ENCODE measurements around the gene PLPPR1. TPM values are rescaled to one million over a fixed set of nuclear protein-coding genes. Genes with fewer than 3 reads are reported as not detected.

The PLPPR1 gene
- polyA plus RNA-seq, 1 of the 3 experiments (the other 2 are of a cell fraction) = not detected

GRCh38 chr9:100999906-101000544 lies 28.5 kb upstream of the PLPPR1 start:
- no peaks in the 10 kb centered on the region for H3K4me1 ChIP-seq (ENCODE audit: control insufficient read depth in 1 of 2, insufficient read depth in 2 of 2, low read depth in 1 of 2, low read length in 1 of 2)
- ChIA-PET POLR2A (no interaction called here), CTCF (no interaction called here)
- no peak for DNase-seq
- WGBS (ENCODE audit: low lambda C conversion rate) = 14% methylated on average over 5 of the region's 5 CpGs
- peak overlapping the region; percentile 11; the same call in 1 of the 2 replicates for H3K4me2 ChIP-seq
- H3K27me3 ChIP-seq (ENCODE audit: insufficient read depth) = no peaks in the 10 kb centered on the region
- 0 out of 2 replicates have a peak overlapping the region, but pooled peaks have one; percentile 39 for H2AFZ ChIP-seq (ENCODE audit: low read depth)
- no peaks in the 10 kb centered on the region for H3K9me2 ChIP-seq
- TF ChIP-seq USF2 (IDR thresholded peaks at IDR 0.05; ENCODE audit: borderline replicate concordance, low read depth, low read length) (no peak), JUND (IDR thresholded peaks at IDR 0.05) (0 out of 2 replicates have a peak, but pooled peaks have one; percentile 13), FOSL2 (IDR thresholded peaks at IDR 0.05; ENCODE audit: borderline replicate concordance, low read depth) (no peak), REST (IDR thresholded peaks at IDR 0.05; ENCODE audit: low read depth, low read length) (no peak)
- no peak overlapping the region for H3K4me3 ChIP-seq (ENCODE audit: low read depth in 2 of 2, low read length in 1 of 2)
- H3K36me3 ChIP-seq (replicated peaks in 1 of 2; ENCODE audit: control insufficient read depth in 1 of 2, insufficient read depth in 2 of 2, low read length in 1 of 2) = no peaks in the 10 kb centered on the region
- H3K79me2 ChIP-seq (ENCODE audit: insufficient read depth) = no peaks in the 10 kb centered on the region
- no peak overlapping the region for H3K9ac ChIP-seq
- H3K27ac ChIP-seq (ENCODE audit: low read depth in 2 of 2, low read length in 1 of 2) = peak overlapping the region in 1 of 2 experiments; percentile 55; a peak in 1 of 4 replicates
- no peaks in the 10 kb centered on the region for H4K20me1 ChIP-seq (ENCODE audit: insufficient read depth)
- H3F3A ChIP-seq (replicated peaks; ENCODE audit: insufficient read depth) = peaks cover 4% of the 10 kb centered on the region
- no peaks in the 10 kb centered on the region for H3K9me3 ChIP-seq

- H3K9me3 ChIP-seq = no peaks in the 10 kb centered on the region
- TF ChIP-seq EP300 (IDR thresholded peaks at IDR 0.05; ENCODE audit: borderline replicate concordance in 1 of 2, low read depth in 1 of 2, low read length in 1 of 2) (no peak), EZH2phosphoT487 (IDR thresholded peaks at IDR 0.05; ENCODE audit: borderline replicate concordance, low read depth) (no peak), USF1 (IDR thresholded peaks at IDR 0.05; ENCODE audit: borderline replicate concordance, low read depth) (no peak), NFIC (IDR thresholded peaks at IDR 0.05; ENCODE audit: borderline replicate concordance) (no peak), TAF1 (IDR thresholded peaks at IDR 0.05; ENCODE audit: borderline replicate concordance, low read depth, low read length) (no peak), CTCF (IDR thresholded peaks at IDR 0.05) (no peak)
- H3K4me1 ChIP-seq (ENCODE audit: control insufficient read depth in 1 of 2, insufficient read depth in 2 of 2, low read depth in 1 of 2, low read length in 1 of 2) = no peaks in the 10 kb centered on the region
- no peak for DNase-seq
- no peaks in the 10 kb centered on the region for H3K27me3 ChIP-seq (ENCODE audit: insufficient read depth)
- no peaks in the 10 kb centered on the region for H3K9me2 ChIP-seq
- H3K36me3 ChIP-seq (replicated peaks in 1 of 2; ENCODE audit: control insufficient read depth in 1 of 2, insufficient read depth in 2 of 2, low read length in 1 of 2) = no peaks in the 10 kb centered on the region
- ChIA-PET POLR2A (no interaction called here), CTCF (no interaction called here)
- H3K4me2 ChIP-seq = no peak overlapping the region
- no peaks in the 10 kb centered on the region for H3K79me2 ChIP-seq (ENCODE audit: insufficient read depth)
- no peak overlapping the region for H2AFZ ChIP-seq (ENCODE audit: low read depth)
- H3K4me3 ChIP-seq (ENCODE audit: low read depth in 2 of 2, low read length in 1 of 2) = no peak overlapping the region
- H3F3A ChIP-seq (replicated peaks; ENCODE audit: insufficient read depth) = no peaks in the 10 kb centered on the region
- no peaks in the 10 kb centered on the region for H4K20me1 ChIP-seq (ENCODE audit: insufficient read depth)
- no peak overlapping the region for H3K27ac ChIP-seq (ENCODE audit: low read depth in 2 of 2, low read length in 1 of 2)
- no peak overlapping the region for H3K9ac ChIP-seq
- 2% methylated on average over 3 of the region's 3 CpGs for WGBS (ENCODE audit: low lambda C conversion rate)
Measured at GRCh38 chr9:101005246-101005645, 23.3 kb upstream of the PLPPR1 start.
